Gastroesophageal sphincter (tissue), 4 donors: ENCODE data around the gene AGAP6. TPM values are rescaled to one million over a fixed set of nuclear protein-coding genes. Genes with fewer than 3 reads are reported as not detected.
"Not testable (repeated sequence)": the region's sequence is repeated elsewhere in the genome, so short reads cannot be mapped to it uniquely, and the experiment has no call there.

Experiments used
- ATAC-seq: fragments of 150-250 bp; one replicate; pipeline ENCODE4 v1.9.1; 2016; ENCODE audit warnings: mild to moderate bottlenecking, moderate library complexity
- H3K27ac ChIP-seq, 4 donors: fragments of 200-600 bp; sonication (generic) in 3 of 4; 1 replicate in 3 of 4; 2 replicates in 1 of 4; pipeline ENCODE4 v1.5.1; 2016 to 2019
- H3K27me3 ChIP-seq: fragments of 200-600 bp; sonication (generic); one replicate; pipeline ENCODE4 v1.5.1; 2019
- H3K36me3 ChIP-seq, 2 donors: fragments of 200-600 bp; sonication (generic); one replicate each; pipeline ENCODE4 v1.5.1; 2019; ENCODE audit warnings: control low read depth in 1 of 2
- H3K4me1 ChIP-seq, 3 donors: fragments of 200-600 bp; sonication (generic); 1 replicate in 2 of 3; 2 replicates in 1 of 3; pipeline ENCODE4 v1.5.1; 2016 to 2019; ENCODE audit warnings: control low read depth in 2 of 3
- H3K4me3 ChIP-seq, 2 donors: fragments of 200-600 bp; sonication (generic); one replicate each; pipeline ENCODE4 v1.5.1; 2019; ENCODE audit warnings: mild to moderate bottlenecking in 1 of 2, moderate library complexity in 1 of 2
- H3K9me3 ChIP-seq, 3 donors: fragments of 200-600 bp; sonication (generic); one replicate each; pipeline ENCODE4 v1.5.1; 2017 to 2019; ENCODE audit warnings: control low read depth in 2 of 3
- EP300 ChIP-seq: sonication (generic); formaldehyde crosslinking; IDR thresholded peaks from one replicate; pipeline ENCODE4 v1.6.1; 2017; ENCODE audit warnings: antibody characterized with exemption, mild to moderate bottlenecking
- POLR2A ChIP-seq, 2 donors: fragments of 450-650 bp; IDR thresholded peaks; one replicate each; pipeline ENCODE4 v1.6.1; 2017; ENCODE audit warnings: antibody characterized with exemption in 2 of 2, mild to moderate bottlenecking in 2 of 2, moderate library complexity in 1 of 2
- POLR2AphosphoS5 ChIP-seq: sonication (generic); formaldehyde crosslinking; IDR thresholded peaks from one replicate; pipeline ENCODE4 v1.6.1; 2017; ENCODE audit warnings: antibody characterized with exemption
- WGBS, 2 donors: methylation state at CpG; one replicate each; pipeline ENCODE4 v1.1.5; 2018; ENCODE audit warnings: low coverage in 1 of 2; 5-methylcytosine and 5-hydroxymethylcytosine counted together
- total RNA-seq, 4 donors: library from RNA; depleted of rRNA; stranded (reverse); fragments of >200 nt; gene quantifications; one replicate each; pipeline ENCODE4 v1.1.0, GENCODE V29; 2016
- TF ChIP-seq, protein P1 (sequence below), 4 experiments: fragments of 200-600 bp in 2 of 4; fragments of 450-650 bp in 2 of 4; sonication (generic) in 1 of 4; IDR thresholded peaks; one replicate each; pipeline ENCODE4 v1.5.1; 2017 to 2019; ENCODE audit warnings: antibody characterized with exemption in 4 of 4, mild to moderate bottlenecking in 2 of 4, moderate library complexity in 2 of 4

The AGAP6 gene
- total RNA-seq, 4 donors from 2014 or later, result 4.4 to 19.7 (median 11.4) TPM

DNA sequence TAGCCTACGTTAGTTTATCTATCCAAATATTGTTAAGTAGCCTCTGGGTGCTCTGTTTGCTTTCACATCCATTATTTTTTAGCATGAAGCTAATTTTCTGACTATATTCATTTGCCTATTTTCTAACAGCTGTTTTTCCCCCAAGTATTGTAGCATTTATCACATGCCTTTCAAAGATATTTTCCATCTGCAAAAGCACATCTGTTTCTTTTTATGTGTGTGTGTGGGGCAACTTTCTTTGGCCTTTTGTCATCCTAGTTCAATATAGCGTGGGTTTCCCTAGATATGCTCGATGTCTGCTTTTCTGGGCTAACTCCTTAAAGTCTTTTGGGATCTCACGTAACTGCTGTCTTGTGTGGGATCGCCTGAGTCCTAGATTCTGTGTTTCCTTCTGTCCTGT is 7.1 kb downstream of the AGAP6 start:
- not testable (repeated sequence) for H3K4me3 ChIP-seq, H3K27ac ChIP-seq, H3K9me3 ChIP-seq, H3K4me1 ChIP-seq, ATAC-seq, H3K27me3 ChIP-seq
- peaks cover 0 to 12% of the 10 kb centered on the region in 2 donors for H3K36me3 ChIP-seq
- WGBS, 2 donors, result 67 to 83% methylated on average over 1 to 4 of the region's 5 CpGs

DNA sequence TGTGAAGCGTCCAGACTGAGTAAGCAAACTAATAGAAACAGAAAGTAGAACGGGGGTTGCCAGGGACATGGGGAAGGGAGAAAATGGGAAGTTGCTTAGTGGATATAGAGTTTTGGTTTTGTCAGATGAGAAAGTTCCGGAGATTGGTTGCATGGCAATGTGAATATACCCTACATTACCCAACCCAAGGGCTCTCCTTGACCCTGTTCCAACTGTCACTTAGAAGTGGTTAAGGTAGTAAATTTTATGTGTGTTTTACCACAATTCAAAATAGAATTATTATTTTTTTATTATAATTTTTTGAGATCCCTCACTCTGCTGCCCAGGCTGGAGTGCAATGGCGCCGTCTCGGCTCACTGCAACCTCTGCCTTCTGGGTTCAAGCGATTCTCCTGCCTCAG is 25.8 kb downstream of the AGAP6 start:
- H3K4me3 ChIP-seq, H3K27ac ChIP-seq, H3K4me1 ChIP-seq, H3K9me3 ChIP-seq, ATAC-seq, H3K27me3 ChIP-seq: not testable (repeated sequence)
- H3K36me3 ChIP-seq, result peaks cover 0 to 14% of the 10 kb centered on the region in 2 donors
- 89 to 100% methylated on average over 1 to 4 of the region's 7 CpGs for WGBS, 2 donors

DNA sequence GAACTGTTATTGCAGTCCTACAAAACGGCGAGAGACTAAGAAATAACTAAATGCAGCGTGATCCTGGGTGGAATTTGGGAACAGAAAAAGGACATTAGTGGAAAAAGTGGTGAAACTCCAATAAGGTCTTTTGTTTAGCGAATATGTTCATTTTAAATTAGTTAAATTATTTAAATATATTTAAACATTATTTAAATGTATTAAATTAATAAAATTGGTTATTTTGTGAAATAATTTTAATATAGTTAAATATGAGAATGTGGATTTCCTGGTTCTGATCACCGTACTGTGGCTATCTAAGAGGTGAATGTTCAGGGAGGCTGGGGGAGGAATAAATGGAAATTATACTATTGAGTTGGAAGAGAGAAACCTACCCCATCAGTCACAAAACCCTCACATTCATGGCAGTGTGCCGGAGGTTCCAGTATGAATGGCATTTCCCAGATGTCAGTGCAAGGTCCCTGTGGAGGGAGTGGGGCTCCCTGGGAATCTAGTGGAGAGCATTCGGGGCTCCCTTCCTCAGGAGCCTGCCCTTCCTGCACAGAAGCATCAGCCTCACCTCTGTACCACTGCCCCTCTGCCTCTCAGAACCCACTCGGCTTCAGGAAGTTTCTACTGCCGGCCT is 27.5 kb downstream of the AGAP6 start:
- H3K36me3 ChIP-seq, ATAC-seq, H3K27me3 ChIP-seq, H3K9me3 ChIP-seq, H3K4me1 ChIP-seq, H3K4me3 ChIP-seq, H3K27ac ChIP-seq: not testable (repeated sequence)
- 70 to 84% methylated on average over 6 to 7 of the region's 9 CpGs for whole genome bisulfite sequencing, 2 donors

DNA sequence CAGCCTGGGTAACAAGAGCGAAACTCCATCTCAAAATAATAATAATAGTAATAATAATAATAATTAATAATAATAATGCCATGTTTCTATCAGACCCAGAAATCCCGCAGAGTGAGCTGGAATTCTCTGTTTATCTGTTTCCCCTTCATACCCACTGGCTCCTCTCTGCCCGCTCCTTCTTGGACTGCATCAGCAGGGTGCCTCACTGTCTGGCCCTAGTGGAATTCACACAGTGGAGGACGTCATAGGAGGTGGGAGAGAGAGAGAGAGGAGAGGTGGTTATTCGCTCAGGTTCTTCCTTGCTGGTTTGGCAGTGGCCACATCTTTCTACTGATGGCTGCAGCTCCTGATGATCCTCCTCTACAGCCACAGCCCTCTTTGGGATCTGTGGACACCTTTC is 28.7 kb downstream of the AGAP6 start:
- ATAC-seq, H3K4me3 ChIP-seq, H3K36me3 ChIP-seq, H3K27ac ChIP-seq, H3K9me3 ChIP-seq, H3K27me3 ChIP-seq, H3K4me1 ChIP-seq: not testable (repeated sequence)
- 60 to 90% methylated on average over 2 to 4 of the region's 5 CpGs for WGBS, 2 donors

DNA sequence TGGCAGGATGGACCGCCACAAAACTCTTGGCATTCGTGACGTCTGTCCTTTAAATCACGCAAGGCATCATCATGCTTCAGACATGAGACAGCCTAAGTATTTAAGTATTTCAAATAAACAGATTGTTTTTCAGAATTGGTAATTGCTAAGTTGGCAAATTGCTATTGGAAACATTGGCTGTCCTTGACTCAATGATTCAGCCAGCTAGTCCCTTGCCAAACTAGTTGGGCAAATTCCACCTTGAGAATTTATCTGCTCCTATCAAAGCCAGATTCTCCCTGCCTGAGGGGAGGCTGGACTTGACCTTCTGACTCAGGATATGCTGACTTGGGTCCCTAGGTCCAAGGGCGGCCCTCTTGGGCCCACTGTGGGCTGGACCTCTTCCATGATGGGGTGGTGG is 29.4 kb downstream of the AGAP6 start:
- WGBS, 2 donors, result no CpG with 5 or more reads among the region's 5 CpGs
- not testable (repeated sequence) for H3K27ac ChIP-seq, ATAC-seq

DNA sequence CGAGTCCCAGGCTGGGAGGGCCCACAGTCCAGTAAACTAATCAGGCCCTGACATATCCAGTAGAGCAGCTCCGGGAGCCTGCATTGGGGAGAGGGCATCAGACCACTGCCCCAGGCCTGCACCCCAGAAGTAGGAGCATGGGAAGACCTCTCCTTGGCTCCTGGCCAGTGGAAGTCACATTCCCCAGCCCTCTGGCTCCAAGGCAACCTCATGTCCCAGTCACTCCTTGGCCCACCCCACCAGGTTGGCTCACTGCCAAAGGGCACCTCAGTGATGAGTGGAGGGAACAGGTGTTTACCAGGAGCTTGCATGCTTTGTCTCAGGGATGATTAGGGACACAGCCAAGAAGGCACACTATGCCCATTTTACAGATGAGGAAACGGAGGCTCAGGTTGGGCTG is 31.1 kb downstream of the AGAP6 start:
- H3K4me1 ChIP-seq, H3K9me3 ChIP-seq, H3K27ac ChIP-seq, ATAC-seq, H3K27me3 ChIP-seq, H3K36me3 ChIP-seq, H3K4me3 ChIP-seq: not testable (repeated sequence)
- no CpG with 5 or more reads among the region's 3 CpGs for WGBS, 2 donors

More for the DNA sequence above, 29.4 kb downstream of the AGAP6 start:
- H3K4me1 ChIP-seq, H3K9me3 ChIP-seq, H3K4me3 ChIP-seq, H3K27me3 ChIP-seq, H3K36me3 ChIP-seq: not testable (repeated sequence)

DNA sequence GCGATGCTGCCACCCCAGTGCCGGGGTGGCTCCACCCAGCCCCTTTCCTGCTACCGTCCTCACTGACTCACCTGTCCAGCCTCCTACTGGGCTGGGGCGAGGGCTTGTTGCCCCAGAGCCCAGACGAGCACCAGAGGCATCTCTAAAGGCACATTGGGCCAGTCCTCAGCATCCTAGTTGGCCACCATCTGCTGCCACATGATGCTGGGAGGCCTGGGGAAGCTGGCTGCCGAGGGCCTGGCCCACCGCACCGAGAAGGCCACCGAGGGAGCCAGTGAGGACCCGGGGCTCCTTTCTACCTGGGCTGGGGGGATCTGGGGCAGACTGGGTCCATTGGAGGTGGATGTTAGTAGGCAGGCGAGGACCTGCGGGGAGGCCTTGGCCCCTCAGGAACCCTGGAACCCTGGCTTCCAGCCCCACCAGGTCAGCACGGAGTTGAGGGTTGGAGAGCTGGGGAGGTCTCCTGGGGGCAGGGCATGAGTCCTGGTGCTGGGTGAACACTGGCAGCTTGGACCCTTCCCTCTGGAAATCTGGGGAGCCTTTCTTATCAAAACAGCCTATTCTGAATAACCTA is 32.3 kb downstream of the AGAP6 start:
- H3K36me3 ChIP-seq, H3K4me3 ChIP-seq, H3K27ac ChIP-seq, H3K4me1 ChIP-seq, H3K9me3 ChIP-seq, ATAC-seq: not testable (repeated sequence)
- peaks cover 11% of the 10 kb centered on the region for H3K27me3 ChIP-seq
- WGBS, 2 donors, result 94% methylated on average over 3 of the region's 13 CpGs; no CpG with 5 or more reads in 1 of the 2 donors

DNA sequence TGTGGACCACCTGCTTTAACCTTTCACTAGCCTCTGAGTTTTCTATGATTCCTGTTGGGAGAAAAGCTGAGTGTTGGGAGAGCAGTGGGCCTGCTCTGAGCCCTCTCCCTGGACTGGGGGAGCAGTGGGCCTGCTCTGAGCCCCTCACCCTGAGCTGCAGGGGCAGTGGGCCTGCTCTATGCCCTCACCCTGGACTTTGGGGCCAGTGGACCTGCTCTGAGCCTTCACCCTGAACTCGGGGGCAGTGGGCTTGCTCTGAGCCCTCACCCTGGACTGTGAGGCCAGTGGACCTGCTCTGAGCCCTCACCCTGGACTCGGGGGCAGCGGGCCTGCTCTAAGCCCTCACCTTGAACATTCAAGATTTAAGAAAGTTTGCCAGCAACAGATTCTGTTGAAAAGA is 33.4 kb downstream of the AGAP6 start:
- H3K9me3 ChIP-seq, result no peaks in the 10 kb centered on the region
- TF ChIP-seq POLR2A (IDR thresholded peaks at IDR 0.05), result no peak
- TF ChIP-seq POLR2AphosphoS5, result no peak
- TF ChIP-seq EP300, result no peak
- TF ChIP-seq, protein P1, sequence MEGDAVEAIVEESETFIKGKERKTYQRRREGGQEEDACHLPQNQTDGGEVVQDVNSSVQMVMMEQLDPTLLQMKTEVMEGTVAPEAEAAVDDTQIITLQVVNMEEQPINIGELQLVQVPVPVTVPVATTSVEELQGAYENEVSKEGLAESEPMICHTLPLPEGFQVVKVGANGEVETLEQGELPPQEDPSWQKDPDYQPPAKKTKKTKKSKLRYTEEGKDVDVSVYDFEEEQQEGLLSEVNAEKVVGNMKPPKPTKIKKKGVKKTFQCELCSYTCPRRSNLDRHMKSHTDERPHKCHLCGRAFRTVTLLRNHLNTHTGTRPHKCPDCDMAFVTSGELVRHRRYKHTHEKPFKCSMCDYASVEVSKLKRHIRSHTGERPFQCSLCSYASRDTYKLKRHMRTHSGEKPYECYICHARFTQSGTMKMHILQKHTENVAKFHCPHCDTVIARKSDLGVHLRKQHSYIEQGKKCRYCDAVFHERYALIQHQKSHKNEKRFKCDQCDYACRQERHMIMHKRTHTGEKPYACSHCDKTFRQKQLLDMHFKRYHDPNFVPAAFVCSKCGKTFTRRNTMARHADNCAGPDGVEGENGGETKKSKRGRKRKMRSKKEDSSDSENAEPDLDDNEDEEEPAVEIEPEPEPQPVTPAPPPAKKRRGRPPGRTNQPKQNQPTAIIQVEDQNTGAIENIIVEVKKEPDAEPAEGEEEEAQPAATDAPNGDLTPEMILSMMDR (IDR thresholded peaks at IDR 0.05), result no peak
- no peak overlapping the region for H3K4me3 ChIP-seq
- no peaks in the 10 kb centered on the region for H3K4me1 ChIP-seq
- peaks cover 22% of the 10 kb centered on the region for H3K27me3 ChIP-seq
- ATAC-seq, result no peak
- no peaks in the 10 kb centered on the region for H3K36me3 ChIP-seq
- no CpG with 5 or more reads among the region's 3 CpGs for WGBS, 2 donors
- H3K27ac ChIP-seq, result no peak overlapping the region

DNA sequence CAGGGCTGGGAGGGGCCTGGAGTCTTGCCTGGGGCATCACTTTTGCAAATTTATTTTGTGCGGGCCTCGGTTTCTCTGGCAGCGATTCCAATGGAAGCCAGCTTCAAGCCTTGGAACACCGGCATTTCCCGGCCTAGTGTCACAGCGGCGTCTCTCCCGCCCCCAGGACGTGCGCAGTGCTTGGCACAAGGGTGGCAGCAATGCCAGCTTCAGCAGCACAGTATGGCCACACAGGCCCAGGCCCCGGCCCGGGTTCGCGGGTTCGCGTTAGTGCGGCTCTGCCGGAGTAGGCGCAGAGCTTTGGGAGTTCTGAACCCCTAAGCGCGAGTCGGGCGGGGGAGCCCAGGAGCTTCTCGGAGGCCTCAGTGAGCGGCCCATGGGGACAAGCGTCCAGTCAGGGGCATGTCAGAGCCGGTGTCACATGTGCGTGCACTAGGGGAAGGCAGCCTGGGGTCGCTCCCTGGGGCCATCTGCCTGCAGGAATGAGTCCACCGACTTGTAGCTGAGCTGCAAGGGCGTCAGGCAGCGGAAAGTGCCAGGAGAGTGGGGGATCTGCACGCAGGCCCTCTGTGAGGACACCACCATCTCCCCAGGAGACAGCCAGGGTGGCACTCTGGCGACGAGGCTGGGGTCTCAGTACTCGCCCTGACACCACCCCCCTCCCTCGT is 36.6 kb downstream of the AGAP6 start:
- H3K27ac ChIP-seq, H3K4me1 ChIP-seq, ATAC-seq, H3K36me3 ChIP-seq, H3K4me3 ChIP-seq, H3K9me3 ChIP-seq: not testable (repeated sequence)
- H3K27me3 ChIP-seq, result peaks cover 25% of the 10 kb centered on the region
- WGBS, 2 donors, result 33% methylated on average over 1 of the region's 37 CpGs; no CpG with 5 or more reads in 1 of the 2 donors
